Stomach smooth muscle (tissue), 2 donors: ENCODE results near the gene TBXT.

Experiments used
- H3K27ac ChIP-seq: one replicate; pipeline ENCODE4 v1.7.0; 2013; ENCODE audit warnings: mild to moderate bottlenecking, low read length, inconsistent platforms
- H3K27me3 ChIP-seq, 2 donors: one replicate each; pipeline ENCODE4 v1.7.0; 2013; ENCODE audit warnings: low read length in 2 of 2; ENCODE audit not compliant: insufficient read depth in 2 of 2, control insufficient read depth in 1 of 2
- H3K36me3 ChIP-seq, 2 donors: one replicate each; pipeline ENCODE4 v1.7.0; 2013; ENCODE audit warnings: low read length in 2 of 2; ENCODE audit not compliant: control insufficient read depth in 2 of 2, insufficient read depth in 2 of 2
- H3K4me1 ChIP-seq: one replicate; pipeline ENCODE4 v1.7.0; 2013; ENCODE audit warnings: low read length; ENCODE audit not compliant: control insufficient read depth, insufficient read depth
- H3K4me3 ChIP-seq, 2 donors: one replicate each; pipeline ENCODE4 v1.7.0; 2013; ENCODE audit warnings: low read length in 2 of 2
- H3K9ac ChIP-seq, 2 donors: one replicate each; pipeline ENCODE4 v1.7.0; 2013; ENCODE audit warnings: low read length in 2 of 2, mild to moderate bottlenecking in 1 of 2
- H3K9me3 ChIP-seq, 2 donors: one replicate each; pipeline ENCODE4 v1.7.0; 2013; ENCODE audit warnings: low read length in 2 of 2; ENCODE audit not compliant: control insufficient read depth in 2 of 2
- donor health status: healthy.
- donor health status: Pancreatic carcinoma.

The TBXT gene

GRCh38 chr6:166167801-166168615 is at the start of gene TBXT:
Gene TBXT (minus strand): TSS chr6:166167851. CDS start chr6:166167591, 260 bp downstream.
- Histone ChIP-seq H3K27ac (no peak within 1 kb of the TSS), H3K27me3 (peaks cover 46 to 72% of the 10 kb centered on the region in 2 donors), H3K36me3 (no peaks in the 10 kb centered on the region), H3K4me1 (peaks cover 18% of the 10 kb centered on the region), H3K9ac (no peak within 1 kb of the TSS), H3K9me3 (no peaks in the 10 kb centered on the region), H3K4me3 (peak within 1 kb of the TSS; percentile 51 to 59)

GRCh38 chr6:166207284-166207561 is 39.6 kb upstream of the TBXT start:
- Histone ChIP-seq H3K9me3 (peaks cover 0 to 3% of the 10 kb centered on the region in 2 donors), H3K4me1 (peaks cover 2% of the 10 kb centered on the region), H3K27ac (no peak overlapping the region), H3K27me3 (no peaks in the 10 kb centered on the region), H3K4me3 (no peak overlapping the region), H3K9ac (no peak overlapping the region), H3K36me3 (no peaks in the 10 kb centered on the region)

- Histone ChIP-seq H3K4me3 (no peak overlapping the region), H3K27ac (no peak overlapping the region), H3K4me1 (peaks cover 2% of the 10 kb centered on the region), H3K9ac (no peak overlapping the region), H3K36me3 (no peaks in the 10 kb centered on the region), H3K9me3 (no peaks in the 10 kb centered on the region), H3K27me3 (no peaks in the 10 kb centered on the region)
Observed at GRCh38 chr6:166206510-166207283, 39.0 kb upstream of the TBXT start.

- peaks cover 2% of the 10 kb centered on the region for H3K4me1 ChIP-seq
- no peaks in the 10 kb centered on the region for H3K27me3 ChIP-seq
- no peaks in the 10 kb centered on the region for H3K9me3 ChIP-seq
- no peak overlapping the region for H3K4me3 ChIP-seq
- no peak overlapping the region for H3K9ac ChIP-seq
- H3K36me3 ChIP-seq = no peaks in the 10 kb centered on the region
- H3K27ac ChIP-seq = no peak overlapping the region
Observed at GRCh38 chr6:166206066-166206465, 38.4 kb upstream of the TBXT start.

GRCh38 chr6:166204852-166205650 is 37.4 kb upstream of the TBXT start:
- Histone ChIP-seq H3K9ac (no peak overlapping the region), H3K4me1 (peaks cover 2% of the 10 kb centered on the region)

GRCh38 chr6:166203641-166204222 is 36.1 kb upstream of the TBXT start:
- Histone ChIP-seq H3K4me1 (peaks cover 2% of the 10 kb centered on the region), H3K9ac (no peak overlapping the region), H3K4me3 (no peak overlapping the region), H3K27ac (no peak overlapping the region), H3K36me3 (no peaks in the 10 kb centered on the region), H3K27me3 (no peaks in the 10 kb centered on the region), H3K9me3 (no peaks in the 10 kb centered on the region)

More at GRCh38 chr6:166204852-166205650, 37.4 kb upstream of the TBXT start:
- H3K27ac ChIP-seq = no peak overlapping the region
- H3K4me3 ChIP-seq = no peak overlapping the region
- H3K36me3 ChIP-seq = no peaks in the 10 kb centered on the region
- H3K27me3 ChIP-seq = no peaks in the 10 kb centered on the region
- no peaks in the 10 kb centered on the region for H3K9me3 ChIP-seq

GRCh38 chr6:166203003-166203640 is 35.5 kb upstream of the TBXT start:
- Histone ChIP-seq H3K4me3 (no peak overlapping the region), H3K4me1 (peaks cover 2% of the 10 kb centered on the region), H3K36me3 (no peaks in the 10 kb centered on the region), H3K27ac (no peak overlapping the region), H3K27me3 (no peaks in the 10 kb centered on the region), H3K9me3 (no peaks in the 10 kb centered on the region), H3K9ac (no peak overlapping the region)

GRCh38 chr6:166202321-166202733 is 34.7 kb upstream of the TBXT start:
- H3K36me3 ChIP-seq = no peaks in the 10 kb centered on the region
- no peaks in the 10 kb centered on the region for H3K9me3 ChIP-seq
- peaks cover 2% of the 10 kb centered on the region for H3K4me1 ChIP-seq
- no peaks in the 10 kb centered on the region for H3K27me3 ChIP-seq
- H3K27ac ChIP-seq = no peak overlapping the region
- no peak overlapping the region for H3K9ac ChIP-seq
- H3K4me3 ChIP-seq = no peak overlapping the region

GRCh38 chr6:166201878-166202277 is 34.2 kb upstream of the TBXT start:
- Histone ChIP-seq H3K9me3 (no peaks in the 10 kb centered on the region), H3K27me3 (no peaks in the 10 kb centered on the region), H3K36me3 (no peaks in the 10 kb centered on the region), H3K4me1 (peaks cover 2% of the 10 kb centered on the region), H3K27ac (no peak overlapping the region), H3K9ac (no peak overlapping the region), H3K4me3 (no peak overlapping the region)

- H3K27me3 ChIP-seq = peaks cover 0 to under 1% of the 10 kb centered on the region in 2 donors
Observed at GRCh38 chr6:166197361-166197760, 29.7 kb upstream of the TBXT start.

More at GRCh38 chr6:166197361-166197760, 29.7 kb upstream of the TBXT start:
- H3K4me1 ChIP-seq = no peaks in the 10 kb centered on the region
- H3K9me3 ChIP-seq = no peaks in the 10 kb centered on the region
- no peaks in the 10 kb centered on the region for H3K36me3 ChIP-seq
- H3K27ac ChIP-seq = no peak overlapping the region
- H3K4me3 ChIP-seq = no peak overlapping the region
- no peak overlapping the region for H3K9ac ChIP-seq
